Peyer's patch (tissue), 4 donors: Measurements from ENCODE around the gene AMBP.

Source experiments
- POLR2A ChIP-seq, 2 donors: fragments of 450-650 bp; IDR thresholded peaks; one replicate each; pipeline ENCODE4 v1.5.1; 2017; ENCODE audit warnings: antibody characterized with exemption in 2 of 2, mild to moderate bottlenecking in 2 of 2, moderate library complexity in 2 of 2
- TF ChIP-seq, protein P1 (sequence below), 6 experiments: fragments of 450-650 bp in 4 of 6; fragments of 200-600 bp in 2 of 6; sonication (generic) in 1 of 6; IDR thresholded peaks; one replicate each; pipeline ENCODE4 v1.5.1; 2017 to 2019; ENCODE audit warnings: antibody characterized with exemption in 6 of 6, mild to moderate bottlenecking in 3 of 6, moderate library complexity in 1 of 6

DNA sequence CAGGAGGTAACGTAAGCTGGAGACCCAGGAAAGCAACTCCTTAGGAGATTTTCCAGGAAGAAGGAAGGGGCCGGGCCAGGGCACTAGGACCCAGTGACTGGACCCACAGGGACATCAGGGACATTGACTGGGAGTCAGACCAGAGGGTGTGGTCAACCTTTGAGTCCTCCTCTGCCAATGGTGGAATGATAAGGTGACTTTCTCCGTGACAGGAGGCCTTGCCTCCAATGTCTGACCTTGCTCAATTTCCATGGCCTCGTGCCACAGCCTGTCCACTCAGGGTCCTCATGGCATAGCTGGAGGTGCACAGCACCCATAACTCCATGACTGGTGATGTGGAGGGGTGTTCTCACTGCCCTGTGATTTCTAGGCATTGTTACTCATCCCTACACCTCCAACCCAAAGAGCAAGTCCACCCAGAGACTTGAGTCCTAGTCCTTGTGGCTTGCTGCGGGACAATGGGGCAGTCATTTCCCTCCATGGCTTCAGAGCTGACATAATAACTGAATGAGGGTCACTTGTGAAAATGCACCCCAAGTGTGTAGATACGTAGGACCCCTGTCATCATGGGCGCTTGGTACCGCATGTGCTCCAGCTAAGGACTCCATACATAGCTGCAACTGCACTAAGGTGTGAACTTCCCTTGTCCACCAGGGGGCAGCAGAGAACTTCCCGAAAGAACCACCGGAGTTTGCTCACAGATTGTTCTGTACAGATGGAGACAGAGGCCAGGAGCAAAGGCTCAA, 4.1 kb upstream of the AMBP start:
- TF ChIP-seq, protein P1, sequence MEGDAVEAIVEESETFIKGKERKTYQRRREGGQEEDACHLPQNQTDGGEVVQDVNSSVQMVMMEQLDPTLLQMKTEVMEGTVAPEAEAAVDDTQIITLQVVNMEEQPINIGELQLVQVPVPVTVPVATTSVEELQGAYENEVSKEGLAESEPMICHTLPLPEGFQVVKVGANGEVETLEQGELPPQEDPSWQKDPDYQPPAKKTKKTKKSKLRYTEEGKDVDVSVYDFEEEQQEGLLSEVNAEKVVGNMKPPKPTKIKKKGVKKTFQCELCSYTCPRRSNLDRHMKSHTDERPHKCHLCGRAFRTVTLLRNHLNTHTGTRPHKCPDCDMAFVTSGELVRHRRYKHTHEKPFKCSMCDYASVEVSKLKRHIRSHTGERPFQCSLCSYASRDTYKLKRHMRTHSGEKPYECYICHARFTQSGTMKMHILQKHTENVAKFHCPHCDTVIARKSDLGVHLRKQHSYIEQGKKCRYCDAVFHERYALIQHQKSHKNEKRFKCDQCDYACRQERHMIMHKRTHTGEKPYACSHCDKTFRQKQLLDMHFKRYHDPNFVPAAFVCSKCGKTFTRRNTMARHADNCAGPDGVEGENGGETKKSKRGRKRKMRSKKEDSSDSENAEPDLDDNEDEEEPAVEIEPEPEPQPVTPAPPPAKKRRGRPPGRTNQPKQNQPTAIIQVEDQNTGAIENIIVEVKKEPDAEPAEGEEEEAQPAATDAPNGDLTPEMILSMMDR (IDR thresholded peaks at IDR 0.05) = peak; percentile 73 to 95 (median 93)
- no peak for TF ChIP-seq POLR2A (IDR thresholded peaks at IDR 0.05)
